Measurements from ENCODE around the gene KCNIP4. TPM values are rescaled to one million over a fixed set of nuclear protein-coding genes. Genes with fewer than 3 reads are reported as not detected.

The KCNIP4 gene
- total and polyA plus RNA-seq, 2 experiments from 2014 or later = 0.69 to 1.00 TPM

DNA sequence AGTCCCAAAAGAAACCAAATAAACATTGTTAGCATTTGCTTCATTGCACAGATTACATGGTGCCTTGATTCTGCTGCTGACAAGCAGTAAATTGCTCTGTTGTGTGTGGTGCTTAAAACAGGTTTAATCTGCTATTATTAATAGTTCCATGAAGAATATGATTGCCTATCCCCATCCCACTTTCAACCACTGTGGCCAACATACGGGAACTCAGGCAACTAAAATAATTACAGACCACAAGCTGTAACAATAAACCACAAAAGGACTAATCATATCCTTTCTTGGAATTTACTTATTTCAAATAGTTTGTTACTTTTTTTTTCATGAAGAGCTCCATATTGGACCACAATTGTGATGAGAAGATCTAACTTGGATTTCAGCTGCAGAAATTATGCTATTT is 1116.8 kb downstream of the KCNIP4 start:
- Histone ChIP-seq H3K4me1 (ENCODE audit: insufficient read depth) (no peaks in the 10 kb centered on the region), H3K27ac (no peak overlapping the region), H2AFZ (no peak overlapping the region), H3K4me2 (no peak overlapping the region), H3K79me2 (no peaks in the 10 kb centered on the region), H3K27me3 (no peaks in the 10 kb centered on the region), H3K9me2 (replicated peaks; ENCODE audit: insufficient read depth) (no peaks in the 10 kb centered on the region), H3K9me3 (ENCODE audit: low read depth) (no peaks in the 10 kb centered on the region), H3K36me3 (replicated peaks; ENCODE audit: insufficient read depth, low read depth) (no peaks in the 10 kb centered on the region), H3K4me3 (no peak overlapping the region), H4K20me1 (ENCODE audit: insufficient read depth, poor library complexity, severe bottlenecking) (no peaks in the 10 kb centered on the region)
- 100% methylated on average over 1 of the region's 1 CpG for WGBS (ENCODE audit: low lambda C conversion rate, missing lambda C conversion rate)
- TF ChIP-seq EZH2 (IDR thresholded peaks at IDR 0.05; ENCODE audit: borderline replicate concordance) = no peak
- TF ChIP-seq CTCF (IDR thresholded peaks at IDR 0.05; ENCODE audit: poor library complexity) = no peak
- TF ChIP-seq EZH2phosphoT487 (IDR thresholded peaks at IDR 0.05; ENCODE audit: low read depth, severe bottlenecking, unreplicated experiment) = no peak
- DNase-seq (ENCODE audit: low spot score) = no peak

GRCh38 chr4:20829617-20830357 is 1118.8 kb downstream of the KCNIP4 start:
- 89% methylated on average over 5 of the region's 5 CpGs for WGBS (ENCODE audit: low lambda C conversion rate, missing lambda C conversion rate)
- H3K27ac ChIP-seq = no peak overlapping the region
- H2AFZ ChIP-seq = no peak overlapping the region

DNA sequence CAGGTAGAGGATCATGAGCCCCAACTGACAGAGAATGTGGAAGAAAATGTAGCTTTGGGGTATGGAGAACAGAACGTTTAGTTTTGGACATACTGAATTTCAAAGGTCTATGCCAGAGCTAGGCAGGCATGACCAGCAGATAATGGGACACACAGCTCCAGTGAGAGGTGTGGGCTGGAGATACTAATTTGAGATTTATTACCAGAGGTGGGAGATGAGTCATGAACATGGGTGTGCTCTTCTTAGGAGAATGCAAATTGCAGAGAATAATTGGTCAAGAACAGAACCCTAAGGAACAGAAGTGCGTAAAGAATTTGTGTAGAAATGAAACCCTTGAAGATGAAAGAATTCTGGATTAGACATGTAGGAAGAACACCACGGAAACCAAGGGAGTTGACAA is 1123.1 kb downstream of the KCNIP4 start:
- H3K9me3 ChIP-seq (ENCODE audit: low read depth) = no peaks in the 10 kb centered on the region
- WGBS (ENCODE audit: low lambda C conversion rate, missing lambda C conversion rate) = 81% methylated on average over 3 of the region's 3 CpGs
- no peaks in the 10 kb centered on the region for H4K20me1 ChIP-seq (ENCODE audit: insufficient read depth, poor library complexity, severe bottlenecking)
- no peak overlapping the region for H3K4me3 ChIP-seq
- H3K79me2 ChIP-seq = no peaks in the 10 kb centered on the region
- H3K9me2 ChIP-seq (replicated peaks; ENCODE audit: insufficient read depth) = no peaks in the 10 kb centered on the region
- H3K27me3 ChIP-seq = no peaks in the 10 kb centered on the region
- no peak for TF ChIP-seq CTCF (IDR thresholded peaks at IDR 0.05; ENCODE audit: poor library complexity)
- no peak overlapping the region for H3K4me2 ChIP-seq
- H3K27ac ChIP-seq = no peak overlapping the region
- H2AFZ ChIP-seq = no peak overlapping the region
- no peaks in the 10 kb centered on the region for H3K4me1 ChIP-seq (ENCODE audit: insufficient read depth)
- no peaks in the 10 kb centered on the region for H3K36me3 ChIP-seq (replicated peaks; ENCODE audit: insufficient read depth, low read depth)
- DNase-seq (ENCODE audit: low spot score) = no peak

More at GRCh38 chr4:20829617-20830357, 1118.8 kb downstream of the KCNIP4 start:
- Histone ChIP-seq H3K9me3 (ENCODE audit: low read depth) (no peaks in the 10 kb centered on the region), H3K79me2 (no peaks in the 10 kb centered on the region), H3K27me3 (no peaks in the 10 kb centered on the region), H3K36me3 (replicated peaks; ENCODE audit: insufficient read depth, low read depth) (no peaks in the 10 kb centered on the region), H3K9me2 (replicated peaks; ENCODE audit: insufficient read depth) (no peaks in the 10 kb centered on the region), H3K4me1 (ENCODE audit: insufficient read depth) (no peaks in the 10 kb centered on the region), H4K20me1 (ENCODE audit: insufficient read depth, poor library complexity, severe bottlenecking) (no peaks in the 10 kb centered on the region), H3K4me3 (no peak overlapping the region), H3K4me2 (no peak overlapping the region)
- no peak for DNase-seq (ENCODE audit: low spot score)
- no peak for TF ChIP-seq EZH2phosphoT487 (IDR thresholded peaks at IDR 0.05; ENCODE audit: low read depth, severe bottlenecking, unreplicated experiment)
- no peak for TF ChIP-seq CTCF (IDR thresholded peaks at IDR 0.05; ENCODE audit: poor library complexity)
- no peak for TF ChIP-seq EZH2 (IDR thresholded peaks at IDR 0.05; ENCODE audit: borderline replicate concordance)

Data from hepatocyte (in vitro differentiated cells).